ENCODE results near the gene ZNF408.
A peak's percentile ranks its signal among the peaks of the same experiment; 100 is the strongest.

ZNF408 gene

DNA sequence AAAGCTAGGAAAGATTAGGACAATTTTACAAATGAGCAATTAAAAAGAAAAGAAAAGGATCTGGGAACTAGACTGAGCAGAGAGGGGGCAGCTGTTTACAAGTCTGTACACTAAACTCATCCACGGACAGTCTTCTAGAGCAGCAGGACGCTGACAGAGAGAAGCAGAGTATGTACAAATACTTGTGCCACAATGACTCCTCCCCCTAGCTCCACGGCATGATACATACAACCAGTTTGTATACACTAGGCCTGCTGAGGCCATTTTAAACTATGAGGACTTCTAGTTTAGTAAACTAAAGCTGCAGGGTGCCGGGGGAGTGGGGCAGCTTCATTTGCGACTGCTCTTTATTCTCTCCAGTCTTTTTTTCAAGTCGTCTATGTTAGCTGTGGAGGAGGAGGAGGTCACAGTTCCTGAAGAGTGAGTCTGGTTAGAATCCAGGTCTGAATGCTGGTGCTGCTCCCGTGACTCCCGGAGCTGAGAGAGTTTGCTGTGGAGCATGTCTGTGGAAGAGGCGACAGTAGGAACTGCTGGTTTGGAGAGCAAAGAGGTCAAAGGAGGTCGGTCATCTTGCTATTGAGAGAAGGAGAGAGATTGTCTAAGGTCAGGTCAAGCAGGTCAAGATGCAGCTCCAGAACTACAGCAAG is 43.0 kb downstream of the ZNF408 start:
- Mint-ChIP-seq H3K27ac (peak overlapping the region; percentile 5), H3K36me3 (peaks cover 81% of the 10 kb centered on the region), H3K9me3 (no peaks in the 10 kb centered on the region), H3K4me3 (no peak overlapping the region), H3K4me1 (no peaks in the 10 kb centered on the region)
- ATAC-seq (no peak), DNase-seq (ENCODE audit: low spot score in 2 of 2) (no peak)

DNA sequence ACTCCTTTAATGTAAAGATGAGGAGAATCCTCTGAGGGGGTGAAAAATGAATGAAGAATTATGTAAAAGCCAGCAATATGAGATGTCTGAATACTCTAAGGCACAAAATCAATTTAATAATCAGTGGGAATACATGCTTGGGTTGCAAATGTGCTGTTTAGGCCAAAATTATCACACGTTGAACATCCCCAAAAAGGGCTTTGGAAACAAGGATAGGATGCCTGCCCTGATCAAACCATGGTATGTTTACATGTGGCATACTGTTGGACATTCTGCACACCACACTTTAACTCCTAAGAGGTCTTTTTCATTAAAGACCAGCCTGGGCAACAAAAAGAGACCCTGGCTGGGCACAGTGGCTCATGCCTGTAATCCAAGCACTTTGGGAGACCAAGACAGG is 44.5 kb downstream of the ZNF408 start:
- no peak overlapping the region for H3K4me3 Mint-ChIP-seq
- peaks cover 92% of the 10 kb centered on the region for H3K36me3 Mint-ChIP-seq
- H3K4me1 Mint-ChIP-seq: no peaks in the 10 kb centered on the region
- no peak for ATAC-seq
- H3K27ac Mint-ChIP-seq: no peak overlapping the region
- DNase-seq (ENCODE audit: low spot score in 2 of 2): no peak
- no peaks in the 10 kb centered on the region for H3K9me3 Mint-ChIP-seq

DNA sequence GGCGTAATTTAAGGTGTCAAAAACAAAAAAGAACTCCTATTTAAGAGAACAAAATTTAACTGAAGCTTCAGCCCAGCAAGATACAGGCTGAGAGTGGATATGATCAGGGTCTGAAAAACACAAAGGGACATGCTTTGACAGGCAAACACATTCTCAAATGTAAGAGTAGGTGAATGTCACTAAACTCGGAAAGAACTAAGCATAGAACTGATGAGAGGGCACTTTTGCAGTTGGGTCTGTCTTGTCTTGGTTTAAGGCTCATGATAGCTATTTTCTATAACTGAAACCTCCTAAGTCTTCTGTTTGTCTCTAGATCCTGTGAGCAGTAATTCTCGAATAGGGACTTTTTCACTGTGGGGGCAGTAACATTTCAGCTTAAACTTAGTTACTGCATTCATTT is 45.2 kb downstream of the ZNF408 start:
- Mint-ChIP-seq H3K36me3 (peaks cover 98% of the 10 kb centered on the region), H3K4me3 (no peak overlapping the region), H3K27ac (no peak overlapping the region), H3K4me1 (no peaks in the 10 kb centered on the region), H3K9me3 (no peaks in the 10 kb centered on the region)
- DNase-seq (ENCODE audit: low spot score in 2 of 2) (no peak), ATAC-seq (no peak)

DNA sequence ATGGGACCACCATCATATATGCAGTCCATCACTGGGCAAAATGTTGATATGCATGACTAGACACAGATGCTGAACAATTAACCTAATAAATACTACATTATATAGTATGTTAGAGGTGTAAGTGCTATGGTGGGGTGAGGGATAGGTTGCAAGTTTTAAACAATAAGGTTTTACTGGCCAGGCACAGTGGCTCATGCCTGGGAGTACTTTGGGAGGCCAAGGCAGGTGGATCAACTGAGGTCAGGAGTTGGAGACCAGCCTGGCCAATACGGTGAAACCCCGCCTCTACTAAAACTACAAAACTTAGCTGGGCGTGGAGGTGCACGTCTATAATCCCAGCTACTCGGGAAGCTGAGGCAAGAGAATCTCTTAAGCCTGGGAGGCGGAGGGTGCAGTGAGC is 46.3 kb downstream of the ZNF408 start:
- H3K27ac Mint-ChIP-seq: peak overlapping the region; percentile 69
- DNase-seq (ENCODE audit: low spot score in 2 of 2): no peak
- H3K9me3 Mint-ChIP-seq: no peaks in the 10 kb centered on the region
- no peak for ATAC-seq
- H3K36me3 Mint-ChIP-seq: peaks cover 98% of the 10 kb centered on the region
- H3K4me3 Mint-ChIP-seq: no peak overlapping the region
- no peaks in the 10 kb centered on the region for H3K4me1 Mint-ChIP-seq

Measured in stimulated activated effector memory CD8-positive, alpha-beta T cell treated with anti-CD3 and anti-CD28 coated beads, Interleukin-12 subunit alpha, Interleukin-12 subunit beta, amount 100 ng/mL, for 72 hours (primary cell).